Right renal pelvis (tissue), 4 donors: ENCODE results near the gene STYK1. TPM values are rescaled to one million over a fixed set of nuclear protein-coding genes. Genes with fewer than 3 reads are reported as not detected.
"Not testable (repeated sequence)": the region's sequence is repeated elsewhere in the genome, so short reads cannot be mapped to it uniquely, and the experiment has no call there.

Experiments
- DNase-seq, 4 donors: peaks; one replicate each; pipeline ENCODE4 v3.0.0-alpha.2; 2013; ENCODE audit warnings: low read depth in 4 of 4, low spot score in 3 of 4, missing footprints in 1 of 4
- polyA plus RNA-seq, 4 donors: library from polyadenylated mRNA; unstranded; fragments of 120-200 nt; gene quantifications; one replicate each; pipeline ENCODE4 v1.2.1, GENCODE V29; 2013; ENCODE audit not compliant: insufficient read length in 4 of 4

Gene STYK1
- polyA plus RNA-seq, 4 donors: 0.70 to 1.2 (median 0.94) TPM

DNA sequence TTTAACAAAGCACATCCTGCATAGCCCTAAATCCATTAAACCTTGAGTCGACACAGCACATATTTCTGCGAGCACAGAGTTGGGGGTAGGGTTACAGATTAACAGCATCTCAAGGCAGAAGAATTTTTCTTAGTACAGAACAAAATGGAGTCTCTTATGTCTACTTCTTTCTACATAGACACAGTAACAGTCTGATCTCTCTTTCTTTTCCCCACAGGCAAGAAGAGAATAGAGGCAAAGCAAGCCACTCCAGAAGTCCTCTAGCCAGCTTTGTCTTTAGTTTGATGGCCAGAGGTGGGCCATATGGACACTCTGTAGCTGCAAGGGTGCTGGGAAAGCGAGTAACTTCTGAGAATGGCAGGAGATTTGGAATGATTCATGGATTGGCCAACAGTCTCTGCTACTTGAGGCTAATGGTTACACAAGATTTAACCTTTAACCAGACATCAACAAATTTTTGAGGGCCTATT is 101.8 kb downstream of the STYK1 start:
- not testable (repeated sequence) for DNase-seq

DNA sequence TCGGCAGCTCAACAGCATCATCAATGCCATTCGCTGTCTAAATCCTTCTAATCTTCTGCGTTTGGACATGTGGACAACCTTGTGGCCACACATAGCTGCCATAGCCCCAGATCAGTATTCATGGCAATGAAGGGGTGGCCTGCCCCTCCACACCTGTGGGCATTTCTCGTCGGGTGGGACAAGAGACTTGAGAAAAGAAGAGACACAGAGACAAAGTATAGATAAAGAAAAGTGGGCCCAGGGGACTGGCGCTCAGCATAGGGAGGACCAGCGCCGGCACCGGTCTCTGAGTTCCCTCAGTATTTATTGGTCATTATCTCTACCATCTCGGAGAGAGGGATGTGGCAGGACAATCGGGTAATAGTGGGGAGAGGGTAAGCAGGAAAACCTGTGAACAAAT is 102.7 kb downstream of the STYK1 start:
- no peak for DNase-seq

Other genes with a start within 250 kb of the STYK1 start
- gene KLRC2, start 238.0 kb downstream of the STYK1 start, polyA plus RNA-seq: not detected
- gene KLRC1, start 220.7 kb downstream of the STYK1 start, polyA plus RNA-seq: 1 to 10 TPM in 1 of 4 donors, under 1 TPM in 3; 0.38 to 1.4 (median 0.67) TPM
- gene EIF2S3B, start 168.2 kb downstream of the STYK1 start, polyA plus RNA-seq: 10 to 100 TPM in 1 of 4 donors, 1 to 10 TPM in 3; 1.5 to 11.5 (median 5.7) TPM
- 10 to 100 TPM; 36.7 to 48.8 (median 44.0) TPM for gene MAGOHB, start 60.4 kb downstream of the STYK1 start, polyA plus RNA-seq
- 100 to 1,000 TPM; 219 to 278 (median 234) TPM for gene YBX3, start 49.3 kb upstream of the STYK1 start, polyA plus RNA-seq
- gene TAS2R7, start 128.6 kb upstream of the STYK1 start, polyA plus RNA-seq: not detected
- not detected for gene TAS2R8, start 133.2 kb upstream of the STYK1 start, polyA plus RNA-seq
- gene TAS2R9, start 136.1 kb upstream of the STYK1 start, polyA plus RNA-seq: not detected
- gene TAS2R10, start 152.3 kb upstream of the STYK1 start, polyA plus RNA-seq: 1 to 10 TPM; 1.1 to 2.0 (median 1.4) TPM
- 1 to 10 TPM; 6.5 to 8.1 (median 7.1) TPM for gene PRR4, start 175.4 kb upstream of the STYK1 start, polyA plus RNA-seq
- 10 to 100 TPM in 3 of 4 donors, 1 to 10 TPM in 1; 8.5 to 15.3 (median 14.6) TPM for gene PRH1, start 210.2 kb upstream of the STYK1 start, polyA plus RNA-seq
- under 1 TPM in 1 of 4 donors, not detected in 3; 0.08 TPM for gene TAS2R13, start 235.5 kb upstream of the STYK1 start, polyA plus RNA-seq